ENCODE data around the gene SORT1.

GRCh38 chr1:109398343-109399225 lies 866 bp upstream of the SORT1 start:
- TF ChIP-seq POLR2AphosphoS5 (IDR thresholded peaks at IDR 0.05; ENCODE audit: borderline replicate concordance, low read depth, low read length) (no peak), EZH2 (IDR thresholded peaks at IDR 0.05) (no peak), FOXP2 (optimal IDR thresholded peaks at IDR 0.05; ENCODE audit: control extremely low read depth, extremely low read length, insufficient read depth) (no peak)
